Mesenchymal stem cell (in vitro differentiated cells and primary cell): ENCODE measurements around the gene TTYH1.

Experiments
- DNase-seq: peaks from one replicate; pipeline ENCODE4 v3.0.0-alpha.2; 2013
- H2AFZ ChIP-seq: one replicate; pipeline ENCODE4 v1.6.1; 2013; ENCODE audit warnings: low read depth, mild to moderate bottlenecking, control low read depth, inconsistent platforms, low read length, moderate library complexity
- H2AK5ac ChIP-seq: 2 replicates; pipeline ENCODE4 v1.6.1; 2013; ENCODE audit warnings: low read length, moderate library complexity, mild to moderate bottlenecking, inconsistent platforms; ENCODE audit not compliant: severe bottlenecking
- H2BK120ac ChIP-seq: one replicate; pipeline ENCODE4 v1.6.1; 2013; ENCODE audit warnings: low read depth, mild to moderate bottlenecking, inconsistent platforms, low read length, moderate library complexity
- H2BK12ac ChIP-seq, 2 experiments: one replicate each; pipeline ENCODE4 v1.6.1; 2013; ENCODE audit warnings: inconsistent platforms in 2 of 2, low read length in 2 of 2, mild to moderate bottlenecking in 2 of 2, moderate library complexity in 2 of 2, control low read depth in 1 of 2
- H2BK15ac ChIP-seq: one replicate; pipeline ENCODE4 v1.6.1; 2013; ENCODE audit warnings: mild to moderate bottlenecking, low read depth, inconsistent platforms; ENCODE audit not compliant: poor library complexity, severe bottlenecking
- H2BK5ac ChIP-seq: 2 replicates; pipeline ENCODE4 v1.6.1; 2013; ENCODE audit warnings: low read depth, mild to moderate bottlenecking, low read length, control low read depth, inconsistent platforms; ENCODE audit not compliant: poor library complexity, severe bottlenecking
- H3K14ac ChIP-seq, 2 experiments: one replicate each; pipeline ENCODE4 v1.6.1; 2013; ENCODE audit warnings: inconsistent platforms in 2 of 2, low read length in 2 of 2, control low read depth in 1 of 2, mild to moderate bottlenecking in 1 of 2, moderate library complexity in 1 of 2
- H3K18ac ChIP-seq, 2 experiments: one replicate each; pipeline ENCODE4 v1.6.1; 2013; ENCODE audit warnings: inconsistent platforms in 2 of 2, low read length in 2 of 2, control low read depth in 1 of 2, low read depth in 1 of 2, mild to moderate bottlenecking in 1 of 2
- H3K23ac ChIP-seq, 2 experiments: one replicate each; pipeline ENCODE4 v1.6.1; 2013; ENCODE audit warnings: inconsistent platforms in 2 of 2, low read length in 2 of 2, mild to moderate bottlenecking in 2 of 2, moderate library complexity in 2 of 2, control low read depth in 1 of 2
- H3K27ac ChIP-seq: 2 replicates; pipeline ENCODE4 v1.5.1; 2013; ENCODE audit warnings: mild to moderate bottlenecking, moderate library complexity, low read length, control low read depth, inconsistent platforms; ENCODE audit not compliant: poor library complexity, severe bottlenecking
- H3K27me3 ChIP-seq, 2 experiments: 2 replicates each; pipeline versions ENCODE4 v1.6.1 to v1.7.0; 2013; ENCODE audit warnings: low read length in 2 of 2, mild to moderate bottlenecking in 2 of 2, moderate library complexity in 2 of 2, control low read depth in 1 of 2, inconsistent platforms in 1 of 2; ENCODE audit not compliant: control insufficient read depth in 1 of 2, insufficient read depth in 1 of 2
- H3K36me3 ChIP-seq, 2 experiments: 2 replicates each; pipeline versions ENCODE4 v1.6.1 to v1.7.0; 2013; ENCODE audit warnings: low read length in 2 of 2, control low read depth in 1 of 2, inconsistent platforms in 1 of 2, low read depth in 1 of 2, mild to moderate bottlenecking in 1 of 2; ENCODE audit not compliant: insufficient read depth in 2 of 2, control insufficient read depth in 1 of 2
- H3K4ac ChIP-seq, 2 experiments: one replicate each; pipeline ENCODE4 v1.6.1; 2013; ENCODE audit warnings: inconsistent platforms in 2 of 2, low read length in 2 of 2, mild to moderate bottlenecking in 2 of 2, moderate library complexity in 2 of 2, control low read depth in 1 of 2, low read depth in 1 of 2
- H3K4me1 ChIP-seq: 2 replicates; pipeline ENCODE4 v1.6.1; 2013; ENCODE audit warnings: low read depth, low read length, control low read depth; ENCODE audit not compliant: control insufficient read depth, insufficient read depth
- H3K4me2 ChIP-seq: 2 replicates; pipeline ENCODE4 v1.6.1; 2013; ENCODE audit warnings: low read length, mild to moderate bottlenecking, inconsistent platforms; ENCODE audit not compliant: poor library complexity, severe bottlenecking
- H3K4me3 ChIP-seq, 2 experiments: 2 replicates each; pipeline versions ENCODE4 v1.5.1 to v1.7.0; 2013; ENCODE audit warnings: low read length in 2 of 2, mild to moderate bottlenecking in 2 of 2, control low read depth in 1 of 2, low read depth in 1 of 2; ENCODE audit not compliant: insufficient read depth in 1 of 2
- H3K79me1 ChIP-seq: replicated peaks from 2 replicates; pipeline ENCODE4 v1.6.1; 2013; ENCODE audit warnings: mild to moderate bottlenecking, control low read depth, low read length, inconsistent platforms; ENCODE audit not compliant: poor library complexity, severe bottlenecking
- H3K9ac ChIP-seq: 2 replicates; pipeline ENCODE4 v1.7.0; 2013; ENCODE audit warnings: mild to moderate bottlenecking, low read length, moderate library complexity
- H3K9me3 ChIP-seq: 2 replicates; pipeline ENCODE4 v1.7.0; 2013; ENCODE audit warnings: mild to moderate bottlenecking, low read length; ENCODE audit not compliant: control insufficient read depth
- H4K8ac ChIP-seq: one replicate; pipeline ENCODE4 v1.6.1; 2013; ENCODE audit warnings: inconsistent platforms, mild to moderate bottlenecking, low read length, moderate library complexity
- H4K91ac ChIP-seq: one replicate; pipeline ENCODE4 v1.6.1; 2013; ENCODE audit warnings: mild to moderate bottlenecking, low read length, inconsistent platforms
- WGBS: methylation state at CpG from one replicate; pipeline ENCODE4 v1.1.7; 2013; ENCODE audit warnings: mixed read lengths; 5-methylcytosine and 5-hydroxymethylcytosine counted together

Gene TTYH1

GRCh38 chr19:54403054-54403453 lies 12.2 kb upstream of the TTYH1 start:
- Histone ChIP-seq H2AFZ (no peak overlapping the region), H3K4ac (no peak overlapping the region), H2BK12ac (no peak overlapping the region), H2BK5ac (no peak overlapping the region), H3K4me3 (no peak overlapping the region), H3K9ac (no peak overlapping the region), H3K4me1 (no peaks in the 10 kb centered on the region), H4K8ac (no peak overlapping the region), H3K9me3 (peaks cover 6% of the 10 kb centered on the region), H3K27ac (no peak overlapping the region), H4K91ac (no peak overlapping the region), H3K23ac (no peak overlapping the region), H3K36me3 (peaks cover 0 to 2% of the 10 kb centered on the region in 2 experiments), H3K27me3 (no peaks in the 10 kb centered on the region), H3K18ac (no peak overlapping the region), H3K4me2 (no peak overlapping the region), H3K79me1 (no peaks in the 10 kb centered on the region), H2BK15ac (no peak overlapping the region), H2BK120ac (no peak overlapping the region), H3K14ac (no peak overlapping the region), H2AK5ac (no peak overlapping the region)
- 85% methylated on average over 8 of the region's 8 CpGs for WGBS
- no peak for DNase-seq

GRCh38 chr19:54405628-54406027 lies 9.6 kb upstream of the TTYH1 start:
- no peak overlapping the region for H3K18ac ChIP-seq
- H3K27me3 ChIP-seq, result no peaks in the 10 kb centered on the region
- H3K14ac ChIP-seq, result no peak overlapping the region

GRCh38 chr19:54407780-54408179 lies 7.5 kb upstream of the TTYH1 start:
- H3K4ac ChIP-seq, result no peak overlapping the region
- no peaks in the 10 kb centered on the region for H3K27me3 ChIP-seq
- H2BK12ac ChIP-seq, result no peak overlapping the region
- no peak overlapping the region for H4K91ac ChIP-seq
- DNase-seq, result no peak
- H3K9ac ChIP-seq, result no peak overlapping the region
- H3K9me3 ChIP-seq, result peaks cover 6% of the 10 kb centered on the region
- H3K18ac ChIP-seq, result no peak overlapping the region
- H4K8ac ChIP-seq, result no peak overlapping the region
- H2BK120ac ChIP-seq, result no peak overlapping the region
- no peaks in the 10 kb centered on the region for H3K4me1 ChIP-seq
- no peak overlapping the region for H3K4me3 ChIP-seq
- no peak overlapping the region for H3K23ac ChIP-seq
- H3K4me2 ChIP-seq, result no peak overlapping the region
- no peak overlapping the region for H3K14ac ChIP-seq
- H3K36me3 ChIP-seq, result peaks cover 0 to 2% of the 10 kb centered on the region in 2 experiments
- no peak overlapping the region for H2AFZ ChIP-seq
- no peak overlapping the region for H2AK5ac ChIP-seq
- no peak overlapping the region for H2BK5ac ChIP-seq
- H3K79me1 ChIP-seq, result no peaks in the 10 kb centered on the region
- H2BK15ac ChIP-seq, result no peak overlapping the region
- 77% methylated on average over 7 of the region's 7 CpGs for WGBS
- H3K27ac ChIP-seq, result no peak overlapping the region

More at GRCh38 chr19:54405628-54406027, 9.6 kb upstream of the TTYH1 start:
- Histone ChIP-seq H3K27ac (no peak overlapping the region), H3K79me1 (no peaks in the 10 kb centered on the region), H3K23ac (no peak overlapping the region), H3K4me3 (no peak overlapping the region), H3K36me3 (peaks cover 0 to 2% of the 10 kb centered on the region in 2 experiments), H3K9me3 (peaks cover 6% of the 10 kb centered on the region), H2BK120ac (no peak overlapping the region), H4K8ac (no peak overlapping the region), H2BK15ac (no peak overlapping the region), H4K91ac (no peak overlapping the region), H3K4me1 (no peaks in the 10 kb centered on the region), H2AFZ (no peak overlapping the region), H2AK5ac (no peak overlapping the region), H2BK5ac (no peak overlapping the region), H3K4ac (no peak overlapping the region), H2BK12ac (no peak overlapping the region), H3K9ac (no peak overlapping the region), H3K4me2 (no peak overlapping the region)
- DNase-seq, result no peak

GRCh38 chr19:54408456-54409026 lies 6.7 kb upstream of the TTYH1 start:
- Histone ChIP-seq H2BK120ac (no peak overlapping the region), H2BK5ac (no peak overlapping the region), H3K9ac (no peak overlapping the region), H4K91ac (no peak overlapping the region), H2AK5ac (no peak overlapping the region), H3K14ac (no peak overlapping the region), H3K79me1 (no peaks in the 10 kb centered on the region), H3K27me3 (no peaks in the 10 kb centered on the region), H3K23ac (no peak overlapping the region), H2BK15ac (no peak overlapping the region), H2BK12ac (no peak overlapping the region), H3K4me3 (no peak overlapping the region), H3K18ac (no peak overlapping the region), H3K4me2 (no peak overlapping the region), H4K8ac (no peak overlapping the region), H3K4ac (no peak overlapping the region), H3K27ac (no peak overlapping the region), H2AFZ (no peak overlapping the region), H3K4me1 (no peaks in the 10 kb centered on the region), H3K9me3 (peaks cover 6% of the 10 kb centered on the region), H3K36me3 (no peaks in the 10 kb centered on the region)
- DNase-seq, result no peak
- 91% methylated on average over 8 of the region's 9 CpGs for WGBS
